H1 (cell line): Measurements from ENCODE around the gene SH3PXD2B. TPM values are rescaled to one million over a fixed set of nuclear protein-coding genes. Genes with fewer than 3 reads are reported as not detected.
"Not testable (repeated sequence)": the region's sequence is repeated elsewhere in the genome, so short reads cannot be mapped to it uniquely, and the experiment has no call there.

ENCODE experiments used
- CTCF ChIA-PET: fragments of 300-600 bp; sonication (Branson Sonifier 250); formaldehyde crosslinking; loops from one replicate; lab custom pipeline; 2021; ENCODE audit not compliant: partially characterized antibody; lab: Charles Lee
- POLR2A ChIA-PET: fragments of 300-600 bp; sonication (Branson Sonifier 250); formaldehyde crosslinking; loops from one replicate; lab custom pipeline; 2021; ENCODE audit warnings: inconsistent platforms; ENCODE audit not compliant: partially characterized antibody; lab: Charles Lee
- DNase-seq, 2 experiments: peaks; one replicate each; pipeline versions ENCODE4 v3.0.0 to v3.0.0-alpha.2; 2010 to 2022; ENCODE audit warnings: low spot score in 2 of 2, low read depth in 1 of 2, mixed read lengths in 1 of 2
- FAIRE-seq: peaks from 2 replicates; lab custom pipeline; 2011; peaks lifted over from hg19 to GRCh38; lab: Jason Lieb, UNC
- H2AFZ ChIP-seq: 2 replicates; pipeline ENCODE4 v1.8.1; 2012; ENCODE audit warnings: low read length, inconsistent platforms
- H2AK5ac ChIP-seq: 2 replicates; pipeline ENCODE4 v1.6.1; 2013; ENCODE audit warnings: low read depth, low read length
- H2BK120ac ChIP-seq: replicated peaks from 2 replicates; pipeline ENCODE3; 2013; ENCODE audit warnings: low read depth, low read length, inconsistent platforms
- H2BK12ac ChIP-seq: 2 replicates; pipeline ENCODE4 v1.6.1; 2013; ENCODE audit warnings: low read depth, low read length
- H2BK15ac ChIP-seq: 2 replicates; pipeline ENCODE4 v1.6.1; 2013; ENCODE audit warnings: low read length
- H2BK20ac ChIP-seq: 2 replicates; pipeline ENCODE4 v1.6.1; 2013; ENCODE audit warnings: low read length
- H2BK5ac ChIP-seq: 2 replicates; pipeline ENCODE4 v1.6.1; 2013; ENCODE audit warnings: low read depth, low read length
- H3K14ac ChIP-seq: 2 replicates; pipeline ENCODE4 v1.6.1; 2013; ENCODE audit warnings: inconsistent platforms; ENCODE audit not compliant: insufficient read length
- H3K18ac ChIP-seq: 2 replicates; pipeline ENCODE4 v1.6.1; 2013; ENCODE audit warnings: low read length; ENCODE audit errors: extremely low read depth
- H3K23ac ChIP-seq: 2 replicates; pipeline ENCODE4 v1.6.1; 2013; ENCODE audit warnings: inconsistent platforms; ENCODE audit not compliant: insufficient read length
- H3K23me2 ChIP-seq: 2 replicates; pipeline ENCODE4 v1.6.1; 2013; ENCODE audit warnings: low read depth, low read length
- H3K27ac ChIP-seq: 2 replicates; pipeline ENCODE4 v1.6.1; 2011; ENCODE audit warnings: low read depth, low read length, inconsistent platforms
- H3K27me3 ChIP-seq, 4 experiments: replicated peaks in 1 of 4; 1 replicate in 1 of 4; 2 replicates in 3 of 4; pipeline versions ENCODE4 v1.6.1 to v1.8.1; 2011 to 2013; ENCODE audit warnings: low read length in 3 of 4, mild to moderate bottlenecking in 3 of 4, inconsistent platforms in 2 of 4, mixed read lengths in 2 of 4, moderate library complexity in 1 of 4; ENCODE audit not compliant: control insufficient read depth in 3 of 4, insufficient read depth in 3 of 4; ENCODE audit errors: extremely low read depth in 1 of 4
- H3K36me3 ChIP-seq, 4 experiments: 2 replicates each; pipeline versions ENCODE4 v1.6.1 to v1.8.1; 2011 to 2013; ENCODE audit warnings: mild to moderate bottlenecking in 4 of 4, low read length in 3 of 4, moderate library complexity in 2 of 4, control low read depth in 1 of 4, inconsistent platforms in 1 of 4; ENCODE audit not compliant: insufficient read depth in 4 of 4, control insufficient read depth in 2 of 4
- H3K4ac ChIP-seq: replicated peaks from 2 replicates; pipeline ENCODE3; 2013; ENCODE audit warnings: low read length, low read depth, mixed read lengths, inconsistent platforms; ENCODE audit not compliant: insufficient read length
- H3K4me1 ChIP-seq, 4 experiments: replicated peaks in 1 of 4; 1 replicate in 1 of 4; 2 replicates in 3 of 4; pipeline versions ENCODE4 v1.6.1 to v1.8.1; 2011 to 2013; ENCODE audit warnings: low read length in 3 of 4, inconsistent platforms in 2 of 4, mixed read lengths in 1 of 4; ENCODE audit not compliant: insufficient read depth in 4 of 4, control insufficient read depth in 3 of 4
- H3K4me2 ChIP-seq, 2 experiments: 2 replicates each; pipeline versions ENCODE4 v1.6.1 to v1.8.1; 2011 to 2013; ENCODE audit warnings: low read depth in 2 of 2, low read length in 2 of 2, control low read depth in 1 of 2, inconsistent platforms in 1 of 2, mild to moderate bottlenecking in 1 of 2; ENCODE audit not compliant: insufficient read depth in 1 of 2
- H3K4me3 ChIP-seq, 4 experiments: fragments of 200-600, 300-600 bp in 1 of 4; sonication (generic), shearing (Covaris generic), sonication (Bioruptor Twin) in 1 of 4; 2 replicates each; pipeline versions ENCODE4 v1.5.1 to v1.8.1; 2011 to 2016; ENCODE audit warnings: low read length in 4 of 4, low read depth in 3 of 4, control low read depth in 2 of 4, inconsistent platforms in 2 of 4, mild to moderate bottlenecking in 2 of 4, mixed read lengths in 1 of 4, moderate library complexity in 1 of 4; ENCODE audit not compliant: insufficient read depth in 2 of 4; ENCODE audit errors: extremely low read depth in 1 of 4
- H3K56ac ChIP-seq: replicated peaks from 2 replicates; pipeline ENCODE3; 2013; ENCODE audit warnings: low read depth, mild to moderate bottlenecking, mixed read lengths, low read length, inconsistent platforms; ENCODE audit not compliant: insufficient read length
- H3K79me1 ChIP-seq: 2 replicates; pipeline ENCODE4 v1.6.1; 2013; ENCODE audit warnings: low read depth, low read length, control low read depth
- H3K79me2 ChIP-seq, 2 experiments: 2 replicates each; pipeline versions ENCODE4 v1.6.1 to v1.8.1; 2012 to 2013; ENCODE audit warnings: low read length in 2 of 2, mild to moderate bottlenecking in 2 of 2, inconsistent platforms in 1 of 2; ENCODE audit not compliant: insufficient read depth in 2 of 2, control insufficient read depth in 1 of 2
- H3K9ac ChIP-seq, 4 experiments: replicated peaks in 1 of 4; 1 replicate in 1 of 4; 2 replicates in 3 of 4; pipeline versions ENCODE4 v1.6.1 to v1.8.1; 2011 to 2013; ENCODE audit warnings: low read depth in 3 of 4, low read length in 3 of 4, control low read depth in 2 of 4, mild to moderate bottlenecking in 2 of 4, moderate library complexity in 2 of 4, inconsistent platforms in 1 of 4; ENCODE audit errors: extremely low read depth in 1 of 4
- H3K9me3 ChIP-seq, 2 experiments: 2 replicates each; pipeline versions ENCODE4 v1.6.1 to v1.8.1; 2012 to 2013; ENCODE audit warnings: mild to moderate bottlenecking in 2 of 2, moderate library complexity in 2 of 2, control low read depth in 1 of 2, inconsistent platforms in 1 of 2, low read depth in 1 of 2, low read length in 1 of 2, mixed read lengths in 1 of 2; ENCODE audit not compliant: insufficient read depth in 2 of 2
- H4K20me1 ChIP-seq, 2 experiments: replicated peaks in 1 of 2; 2 replicates each; pipeline versions ENCODE3 to v1.8.1; 2011 to 2013; ENCODE audit warnings: inconsistent platforms in 2 of 2, low read length in 2 of 2, mild to moderate bottlenecking in 1 of 2; ENCODE audit not compliant: insufficient read depth in 2 of 2, control insufficient read depth in 1 of 2
- H4K5ac ChIP-seq: 2 replicates; pipeline ENCODE4 v1.6.1; 2013; ENCODE audit warnings: low read length, low read depth, mixed read lengths, inconsistent platforms; ENCODE audit not compliant: insufficient read length
- H4K8ac ChIP-seq: 2 replicates; pipeline ENCODE4 v1.8.0; 2013; ENCODE audit warnings: mild to moderate bottlenecking, moderate library complexity, low read length, inconsistent platforms; ENCODE audit not compliant: insufficient read depth; ENCODE audit errors: extremely low read depth
- H4K91ac ChIP-seq: replicated peaks from 2 replicates; pipeline ENCODE3; 2013; ENCODE audit warnings: low read length, mixed read lengths, inconsistent platforms; ENCODE audit not compliant: insufficient read length
- HDAC6 ChIP-seq: IDR thresholded peaks from one replicate; pipeline ENCODE4 v1.7.1; 2012; ENCODE audit warnings: low read depth, mild to moderate bottlenecking, inconsistent platforms, low read length, moderate library complexity
- KDM5A ChIP-seq: fragments of 200-600 bp; IDR thresholded peaks from 2 replicates; pipeline ENCODE4 v1.7.1; 2012; ENCODE audit warnings: mild to moderate bottlenecking, low read length, inconsistent platforms, mixed read lengths
- SIX5 ChIP-seq: IDR thresholded peaks from 2 replicates; pipeline ENCODE4 v1.6.1; 2011; ENCODE audit warnings: mild to moderate bottlenecking, low read depth, low read length
- SP4 ChIP-seq: IDR thresholded peaks from 2 replicates; pipeline ENCODE4 v1.6.1; 2012; ENCODE audit warnings: low read length, inconsistent platforms
- WGBS, 2 experiments: shearing (Covaris generic) in 1 of 2; methylation state at CpG; one replicate each; pipeline versions ENCODE4 v1.1.6 to v1.1.7; 2013 to 2015; ENCODE audit warnings: low lambda C conversion rate in 2 of 2, mixed read lengths in 2 of 2, inconsistent platforms in 1 of 2, low coverage in 1 of 2, missing lambda C conversion rate in 1 of 2; ENCODE audit not compliant: insufficient replicate concordance in 2 of 2, insufficient coverage in 1 of 2, insufficient read length in 1 of 2; ENCODE audit errors: extremely low coverage in 1 of 2, missing lambda C conversion rate in 1 of 2; 5-methylcytosine and 5-hydroxymethylcytosine counted together
- polyA plus RNA-seq, 7 experiments: library from polyadenylated mRNA; depleted of rRNA in 3 of 7; stranded (reverse) in 5 of 7; unstranded in 2 of 7; fragments of >200 nt in 5 of 7; fragments of 200-250 nt in 2 of 7; gene quantifications; 1 replicate in 5 of 7; 2 replicates in 1 of 7; 4 replicates in 1 of 7; pipeline versions ENCODE4 v1.2.1 to v1.2.3, GENCODE V29; 2011 to 2013; ENCODE audit warnings: missing spikeins in 2 of 7, mixed read lengths in 2 of 7
- total RNA-seq: library from RNA; stranded (reverse); fragmentation: NEBNext Ultra II Directional; extraction: Animal tissue kit (Norgen Biotek cat#: 25700); gene quantifications from 2 replicates; pipeline ENCODE4 v1.2.1, GENCODE V29; 2021
- TF ChIP-seq, protein P1 (sequence below): IDR thresholded peaks from 2 replicates; pipeline ENCODE4 v1.6.1; 2012; ENCODE audit warnings: inconsistent platforms

The SH3PXD2B gene
- total and polyA plus RNA-seq, 2 of the 8 experiments (the other 6 are each of a cell fraction or from before 2014, with no cell fraction given): 32.9 to 72.9 TPM

DNA sequence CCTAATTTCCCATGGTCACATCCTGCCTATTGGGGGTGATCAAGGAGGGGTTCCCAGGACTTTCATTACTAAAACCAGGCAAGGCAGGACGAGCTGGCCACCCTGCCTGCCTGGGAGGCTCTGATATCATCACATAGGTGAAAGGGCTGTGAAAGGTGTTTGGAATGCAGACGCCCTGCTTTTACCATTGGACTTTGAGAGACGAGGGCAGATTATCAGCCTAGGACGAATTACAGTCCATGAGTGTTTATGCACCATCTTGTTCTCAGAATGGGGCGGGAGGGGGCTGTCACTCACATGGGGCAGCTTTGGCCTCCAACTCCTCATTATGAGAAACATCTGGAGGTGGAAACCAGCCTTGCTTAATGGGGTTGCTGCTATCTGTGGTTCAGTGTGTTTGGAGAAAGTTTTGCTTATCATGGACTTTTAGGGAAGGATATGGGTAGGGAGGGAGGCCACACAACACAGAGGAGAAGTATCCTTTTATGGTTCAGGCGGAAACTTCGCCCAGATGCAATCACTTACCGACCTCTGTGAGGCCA is 101.0 kb downstream of the SH3PXD2B start (continued):
- TF ChIP-seq SP4 (no peak), KDM5A (no peak), SIX5 (no peak), HDAC6 (no peak)
- TF ChIP-seq, protein P1, sequence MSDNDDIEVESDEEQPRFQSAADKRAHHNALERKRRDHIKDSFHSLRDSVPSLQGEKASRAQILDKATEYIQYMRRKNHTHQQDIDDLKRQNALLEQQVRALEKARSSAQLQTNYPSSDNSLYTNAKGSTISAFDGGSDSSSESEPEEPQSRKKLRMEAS: no peak

DNA sequence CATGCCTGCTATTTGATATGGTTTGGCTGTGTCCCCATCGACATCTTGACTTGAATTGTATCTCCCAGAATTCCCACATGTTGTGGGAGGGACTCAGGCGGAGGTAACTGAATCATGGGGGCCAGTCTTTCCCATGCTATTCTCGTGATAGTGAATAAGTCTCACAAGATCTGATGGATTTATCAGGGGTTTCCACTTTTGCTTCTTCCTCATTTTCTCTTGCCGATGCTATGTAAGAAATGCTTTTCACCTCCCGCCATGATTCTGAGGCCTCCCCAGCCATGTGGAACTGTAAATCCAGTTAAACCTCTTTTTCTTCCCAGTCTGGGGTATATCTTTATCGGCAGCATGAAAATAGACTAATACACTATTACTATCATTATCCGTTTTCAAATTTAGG is 101.8 kb downstream of the SH3PXD2B start:
- H2AK5ac ChIP-seq, POLR2A ChIA-PET, H3K4ac ChIP-seq, H2BK5ac ChIP-seq, H3K14ac ChIP-seq, H3K79me1 ChIP-seq, H4K8ac ChIP-seq, H4K91ac ChIP-seq, H3K9ac ChIP-seq, H3K4me3 ChIP-seq, CTCF ChIA-PET, H4K20me1 ChIP-seq, H2BK15ac ChIP-seq, H3K56ac ChIP-seq, H2AFZ ChIP-seq, H3K79me2 ChIP-seq, H3K27ac ChIP-seq, H2BK20ac ChIP-seq, DNase-seq, H2BK120ac ChIP-seq, H3K18ac ChIP-seq, H3K23me2 ChIP-seq, H2BK12ac ChIP-seq, H3K4me2 ChIP-seq, H3K9me3 ChIP-seq, FAIRE-seq, H4K5ac ChIP-seq, H3K4me1 ChIP-seq, H3K23ac ChIP-seq, H3K27me3 ChIP-seq: not testable (repeated sequence)
- 90% methylated on average over 7 of the region's 7 CpGs; no CpG with 5 or more reads in 1 of the 2 experiments for WGBS, 2 experiments
- H3K36me3 ChIP-seq: peaks cover 17 to 54% (median 44%) of the 10 kb centered on the region in 4 experiments
